GM12872 (cell line): Measurements from ENCODE around the gene PRAC2.

ENCODE experiments used
- CTCF ChIP-seq: IDR thresholded peaks from 3 replicates; pipeline ENCODE4 v1.5.1; 2011; ENCODE audit warnings: low read depth, mild to moderate bottlenecking, low read length, moderate library complexity; ENCODE audit not compliant: insufficient read depth

PRAC2 gene

GRCh38 chr17:48745381-48746275 is 22.6 kb downstream of the PRAC2 start:
- no peak for TF ChIP-seq CTCF

- no peak for TF ChIP-seq CTCF
These were observed 24.0 kb downstream of the PRAC2 start for GRCh38 chr17:48746916-48747444.

GRCh38 chr17:48747445-48748363 is 24.7 kb downstream of the PRAC2 start:
- TF ChIP-seq CTCF: no peak

- no peak for TF ChIP-seq CTCF
These were observed 26.0 kb downstream of the PRAC2 start for GRCh38 chr17:48748718-48749566.

GRCh38 chr17:48749621-48750553 is 26.9 kb downstream of the PRAC2 start:
- no peak for TF ChIP-seq CTCF

- no peak for TF ChIP-seq CTCF
These were observed 28.2 kb downstream of the PRAC2 start for GRCh38 chr17:48751172-48751571.
